Astrocyte (in vitro differentiated cells and primary cell): ENCODE data around the gene CHL1. TPM values are rescaled to one million over a fixed set of nuclear protein-coding genes. Genes with fewer than 3 reads are reported as not detected.
"Not testable (repeated sequence)": the region's sequence is repeated elsewhere in the genome, so short reads cannot be mapped to it uniquely, and the experiment has no call there.

ENCODE experiments used
- DNase-seq: peaks from one replicate; pipeline ENCODE4 v3.0.0-alpha.2; 2010; ENCODE audit warnings: low read depth
- FAIRE-seq: peaks from 2 replicates; lab custom pipeline; 2011; peaks lifted over from hg19 to GRCh38; lab: Jason Lieb, UNC
- H2AFZ ChIP-seq: 2 replicates; pipeline ENCODE4 v1.6.0; 2012; ENCODE audit warnings: low read depth, low read length, inconsistent platforms
- H3K27ac ChIP-seq: 2 replicates; pipeline ENCODE4 v1.5.1; 2011; ENCODE audit warnings: low read depth, low read length, inconsistent platforms
- H3K27me3 ChIP-seq: 2 replicates; pipeline ENCODE4 v1.6.0; 2011; ENCODE audit warnings: low read length, inconsistent platforms; ENCODE audit not compliant: insufficient read depth
- H3K36me3 ChIP-seq: 2 replicates; pipeline ENCODE4 v1.5.1; 2011; ENCODE audit warnings: low read length, inconsistent platforms; ENCODE audit not compliant: insufficient read depth
- H3K4me1 ChIP-seq: 2 replicates; pipeline ENCODE4 v1.5.1; 2011; ENCODE audit warnings: low read length, inconsistent platforms; ENCODE audit not compliant: insufficient read depth
- H3K4me2 ChIP-seq: 2 replicates; pipeline ENCODE4 v1.6.0; 2012; ENCODE audit warnings: low read length, inconsistent platforms
- H3K4me3 ChIP-seq: 2 replicates; pipeline ENCODE4 v1.5.1; 2011; ENCODE audit warnings: low read depth, mild to moderate bottlenecking, low read length, inconsistent platforms; ENCODE audit not compliant: insufficient read depth
- H3K79me2 ChIP-seq: 2 replicates; pipeline ENCODE4 v1.6.0; 2012; ENCODE audit warnings: mild to moderate bottlenecking, low read length, inconsistent platforms; ENCODE audit not compliant: insufficient read depth
- H3K9ac ChIP-seq: 2 replicates; pipeline ENCODE4 v1.6.0; 2012; ENCODE audit warnings: mild to moderate bottlenecking, low read length, inconsistent platforms
- H3K9me3 ChIP-seq: 2 replicates; pipeline ENCODE4 v1.5.1; 2012; ENCODE audit warnings: low read depth, mild to moderate bottlenecking, low read length, inconsistent platforms; ENCODE audit not compliant: insufficient read depth
- H4K20me1 ChIP-seq: 2 replicates; pipeline ENCODE4 v1.6.0; 2012; ENCODE audit warnings: low read length, inconsistent platforms; ENCODE audit not compliant: insufficient read depth
- H3K27ac Mint-ChIP-seq: one replicate; pipeline ENCODE4 v1.8.0; 2021; ENCODE audit warnings: mild to moderate bottlenecking, mixed read lengths; ENCODE audit not compliant: unreplicated experiment
- H3K27me3 Mint-ChIP-seq: one replicate; pipeline ENCODE4 v1.8.0; 2021; ENCODE audit warnings: low read depth, mixed read lengths; ENCODE audit not compliant: unreplicated experiment
- H3K36me3 Mint-ChIP-seq: one replicate; pipeline ENCODE4 v1.8.0; 2021; ENCODE audit warnings: low read depth, mixed read lengths; ENCODE audit not compliant: unreplicated experiment
- H3K4me1 Mint-ChIP-seq: one replicate; pipeline ENCODE4 v1.8.0; 2021; ENCODE audit warnings: low read depth, mixed read lengths; ENCODE audit not compliant: unreplicated experiment
- H3K4me3 Mint-ChIP-seq: one replicate; pipeline ENCODE4 v1.8.0; 2021; ENCODE audit warnings: mild to moderate bottlenecking, moderate library complexity, mixed read lengths; ENCODE audit not compliant: unreplicated experiment
- H3K9me3 Mint-ChIP-seq: one replicate; pipeline ENCODE4 v1.8.0; 2021; ENCODE audit warnings: mild to moderate bottlenecking, mixed read lengths; ENCODE audit not compliant: unreplicated experiment
- EZH2 ChIP-seq: IDR thresholded peaks from 2 replicates; pipeline ENCODE4 v1.6.1; 2012; ENCODE audit warnings: mild to moderate bottlenecking, low read length, inconsistent platforms; ENCODE audit not compliant: insufficient read depth
- total RNA-seq: library from RNA; stranded (reverse); gene quantifications from 2 replicates; pipeline ENCODE4 v1.2.1, GENCODE V29; 2021
- TF ChIP-seq, protein P1 (sequence below): IDR thresholded peaks from 2 replicates; pipeline ENCODE4 v1.5.1; 2011; ENCODE audit warnings: low read depth, mild to moderate bottlenecking, inconsistent platforms, low read length, moderate library complexity; ENCODE audit not compliant: insufficient read depth

The CHL1 gene
- total RNA-seq, 1 donor from 2014 or later: not detected

DNA sequence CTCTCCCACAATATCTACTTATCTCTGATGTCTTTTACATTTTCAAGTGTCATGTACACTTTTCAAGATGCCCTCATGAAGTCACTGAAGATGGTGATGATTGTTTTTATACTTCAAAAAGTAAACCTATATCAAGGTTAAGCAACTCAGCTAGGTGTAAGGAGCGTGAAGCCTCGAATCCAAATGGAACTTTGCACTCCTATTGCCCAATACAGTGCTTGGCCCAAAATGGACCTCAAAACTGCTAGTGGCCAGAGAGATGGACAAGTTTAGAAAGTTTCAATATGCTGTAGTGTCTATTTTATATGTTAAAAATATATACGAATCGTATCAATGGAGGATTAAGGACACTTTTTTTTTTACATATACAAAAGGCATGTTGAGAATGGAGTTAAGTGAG lies 167.7 kb downstream of the CHL1 start:
- H3K4me1 Mint-ChIP-seq: no peaks in the 10 kb centered on the region
- no peak overlapping the region for H3K27ac Mint-ChIP-seq
- no peaks in the 10 kb centered on the region for H3K27me3 Mint-ChIP-seq
- no peaks in the 10 kb centered on the region for H3K79me2 ChIP-seq
- H3K36me3 ChIP-seq: no peaks in the 10 kb centered on the region
- no peaks in the 10 kb centered on the region for H4K20me1 ChIP-seq
- H3K9me3 ChIP-seq: no peaks in the 10 kb centered on the region
- FAIRE-seq: no peak
- TF ChIP-seq EZH2: no peak
- TF ChIP-seq, protein P1, sequence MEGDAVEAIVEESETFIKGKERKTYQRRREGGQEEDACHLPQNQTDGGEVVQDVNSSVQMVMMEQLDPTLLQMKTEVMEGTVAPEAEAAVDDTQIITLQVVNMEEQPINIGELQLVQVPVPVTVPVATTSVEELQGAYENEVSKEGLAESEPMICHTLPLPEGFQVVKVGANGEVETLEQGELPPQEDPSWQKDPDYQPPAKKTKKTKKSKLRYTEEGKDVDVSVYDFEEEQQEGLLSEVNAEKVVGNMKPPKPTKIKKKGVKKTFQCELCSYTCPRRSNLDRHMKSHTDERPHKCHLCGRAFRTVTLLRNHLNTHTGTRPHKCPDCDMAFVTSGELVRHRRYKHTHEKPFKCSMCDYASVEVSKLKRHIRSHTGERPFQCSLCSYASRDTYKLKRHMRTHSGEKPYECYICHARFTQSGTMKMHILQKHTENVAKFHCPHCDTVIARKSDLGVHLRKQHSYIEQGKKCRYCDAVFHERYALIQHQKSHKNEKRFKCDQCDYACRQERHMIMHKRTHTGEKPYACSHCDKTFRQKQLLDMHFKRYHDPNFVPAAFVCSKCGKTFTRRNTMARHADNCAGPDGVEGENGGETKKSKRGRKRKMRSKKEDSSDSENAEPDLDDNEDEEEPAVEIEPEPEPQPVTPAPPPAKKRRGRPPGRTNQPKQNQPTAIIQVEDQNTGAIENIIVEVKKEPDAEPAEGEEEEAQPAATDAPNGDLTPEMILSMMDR: no peak
- H3K27ac ChIP-seq: no peak overlapping the region
- no peaks in the 10 kb centered on the region for H3K36me3 Mint-ChIP-seq
- no peak overlapping the region for H3K9ac ChIP-seq
- H3K9me3 Mint-ChIP-seq: peaks cover 3% of the 10 kb centered on the region
- no peak for DNase-seq
- no peak overlapping the region for H3K4me3 ChIP-seq
- no peak overlapping the region for H3K4me2 ChIP-seq
- H3K4me1 ChIP-seq: no peaks in the 10 kb centered on the region
- H3K4me3 Mint-ChIP-seq: no peak overlapping the region
- no peaks in the 10 kb centered on the region for H3K27me3 ChIP-seq
- no peak overlapping the region for H2AFZ ChIP-seq

DNA sequence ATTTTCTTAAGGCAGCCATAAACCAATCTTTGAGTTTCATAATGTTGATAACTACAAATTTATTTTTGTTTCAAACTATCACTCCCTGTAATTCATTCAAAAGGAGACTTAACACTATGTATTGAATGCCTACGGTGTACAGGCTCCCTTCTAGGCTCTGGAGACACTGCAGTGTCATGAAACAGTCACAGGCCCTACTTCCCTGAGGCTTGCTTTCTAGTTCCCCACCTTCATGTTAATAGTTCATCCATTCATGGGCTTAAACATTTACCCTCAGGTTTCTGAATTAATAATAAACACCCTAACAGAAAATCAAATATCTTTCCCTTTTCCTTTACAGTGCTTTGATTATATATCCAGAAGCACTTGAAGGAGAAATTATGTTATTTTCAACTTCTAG lies 168.7 kb downstream of the CHL1 start:
- no peaks in the 10 kb centered on the region for H3K27me3 ChIP-seq
- Mint-ChIP-seq H3K27ac (no peak overlapping the region), H3K36me3 (no peaks in the 10 kb centered on the region), H3K27me3 (no peaks in the 10 kb centered on the region), H3K4me3 (no peak overlapping the region), H3K9me3 (peaks cover 5% of the 10 kb centered on the region), H3K4me1 (no peaks in the 10 kb centered on the region)
- H3K4me3 ChIP-seq: no peak overlapping the region
- no peak for FAIRE-seq
- no peak overlapping the region for H2AFZ ChIP-seq
- no peaks in the 10 kb centered on the region for H3K9me3 ChIP-seq
- no peak overlapping the region for H3K9ac ChIP-seq
- no peak for DNase-seq
- H3K27ac ChIP-seq: no peak overlapping the region
- no peak for TF ChIP-seq EZH2
- TF ChIP-seq, protein P1: no peak
- H3K36me3 ChIP-seq: no peaks in the 10 kb centered on the region
- no peaks in the 10 kb centered on the region for H3K79me2 ChIP-seq
- H3K4me2 ChIP-seq: no peak overlapping the region
- no peaks in the 10 kb centered on the region for H3K4me1 ChIP-seq
- H4K20me1 ChIP-seq: no peaks in the 10 kb centered on the region

GRCh38 chr3:366253-366652 lies 169.7 kb downstream of the CHL1 start:
- H3K9ac ChIP-seq, H3K4me3 ChIP-seq, H3K27me3 ChIP-seq, H2AFZ ChIP-seq, H3K4me1 Mint-ChIP-seq, H3K4me1 ChIP-seq, H4K20me1 ChIP-seq, H3K9me3 Mint-ChIP-seq, H3K27ac ChIP-seq, FAIRE-seq, H3K4me3 Mint-ChIP-seq, H3K36me3 Mint-ChIP-seq, H3K79me2 ChIP-seq, H3K27me3 Mint-ChIP-seq, H3K9me3 ChIP-seq, H3K36me3 ChIP-seq, DNase-seq, H3K27ac Mint-ChIP-seq, H3K4me2 ChIP-seq: not testable (repeated sequence)
